NB4 (cell line): ENCODE results near the gene SEMA3F.

ENCODE experiments used
- CTCF ChIP-seq: IDR thresholded peaks from one replicate; pipeline ENCODE4 v1.5.1; 2012; ENCODE audit warnings: low read depth, low read length
- MAX ChIP-seq: IDR thresholded peaks from 2 replicates; pipeline ENCODE4 v1.6.1; 2011; ENCODE audit warnings: low read depth, low read length
- MYC ChIP-seq: IDR thresholded peaks from 2 replicates; pipeline ENCODE4 v1.6.1; 2011; ENCODE audit warnings: low read depth, low read length
- POLR2A ChIP-seq: IDR thresholded peaks from 2 replicates; pipeline ENCODE4 v1.6.1; 2011; ENCODE audit warnings: mild to moderate bottlenecking; ENCODE audit not compliant: insufficient read length; ENCODE audit errors: extremely low read depth

- no peak for TF ChIP-seq MAX
- TF ChIP-seq CTCF: no peak
- no peak for TF ChIP-seq POLR2A
- TF ChIP-seq MYC: no peak
Measured at GRCh38 chr3:50183755-50184154, 28.6 kb downstream of the SEMA3F start.
